Middle frontal gyrus (tissue), 1 donor: ENCODE data around the gene HSD17B8.

ENCODE experiments used
- DNase-seq: peaks from one replicate; pipeline ENCODE4 v3.0.0-alpha.2; 2015; ENCODE audit warnings: low spot score; ENCODE audit errors: extremely low spot score

The HSD17B8 gene

GRCh38 chr6:33171016-33171879, 33.2 kb upstream of the HSD17B8 start:
- no peak for DNase-seq

- DNase-seq, result no peak
Observed at GRCh38 chr6:33171880-33172687, 32.4 kb upstream of the HSD17B8 start.

- DNase-seq, result no peak
Observed at GRCh38 chr6:33172688-33173534, 31.5 kb upstream of the HSD17B8 start.

- no peak for DNase-seq
Observed at GRCh38 chr6:33173535-33174180, 30.8 kb upstream of the HSD17B8 start.

GRCh38 chr6:33174784-33175183, 29.7 kb upstream of the HSD17B8 start:
- no peak for DNase-seq

GRCh38 chr6:33175436-33176069, 28.9 kb upstream of the HSD17B8 start:
- no peak for DNase-seq

GRCh38 chr6:33176906-33177305, 27.5 kb upstream of the HSD17B8 start:
- no peak for DNase-seq

GRCh38 chr6:33177552-33178446, 26.7 kb upstream of the HSD17B8 start:
- DNase-seq, result no peak

- DNase-seq, result no peak
Observed at GRCh38 chr6:33178755-33179475, 25.5 kb upstream of the HSD17B8 start.

- no peak for DNase-seq
Observed at GRCh38 chr6:33181141-33181540, 23.3 kb upstream of the HSD17B8 start.

GRCh38 chr6:33183071-33183683, 21.3 kb upstream of the HSD17B8 start:
- no peak for DNase-seq

- no peak for DNase-seq
Observed at GRCh38 chr6:33185190-33185589, 19.3 kb upstream of the HSD17B8 start.

GRCh38 chr6:33185654-33186187, 18.7 kb upstream of the HSD17B8 start:
- no peak for DNase-seq

GRCh38 chr6:33187809-33188208, 16.6 kb upstream of the HSD17B8 start:
- DNase-seq, result no peak

GRCh38 chr6:33189164-33189563, 15.3 kb upstream of the HSD17B8 start:
- DNase-seq, result no peak

GRCh38 chr6:33189625-33190448, 14.6 kb upstream of the HSD17B8 start:
- no peak for DNase-seq

- no peak for DNase-seq
Observed at GRCh38 chr6:33190504-33191107, 13.8 kb upstream of the HSD17B8 start.
